Thyroid gland (tissue), 4 donors: Measurements from ENCODE around the gene B3GNT2.

Source experiments
- POLR2A ChIP-seq, 2 donors: fragments of 450-650 bp; IDR thresholded peaks; one replicate each; pipeline ENCODE4 v1.6.1; 2017; ENCODE audit warnings: antibody characterized with exemption in 2 of 2, mild to moderate bottlenecking in 2 of 2, moderate library complexity in 1 of 2
- TF ChIP-seq, protein P1 (sequence below), 6 experiments: fragments of 200-600 bp in 3 of 6; fragments of 450-650 bp in 3 of 6; sonication (generic) in 3 of 6; IDR thresholded peaks; one replicate each; pipeline ENCODE4 v1.5.1; 2016 to 2019; ENCODE audit warnings: antibody characterized with exemption in 6 of 6, mild to moderate bottlenecking in 2 of 6, inconsistent platforms in 1 of 6, moderate library complexity in 1 of 6

GRCh38 chr2:62222674-62223073 lies 26.8 kb downstream of the B3GNT2 start:
- TF ChIP-seq, protein P1, sequence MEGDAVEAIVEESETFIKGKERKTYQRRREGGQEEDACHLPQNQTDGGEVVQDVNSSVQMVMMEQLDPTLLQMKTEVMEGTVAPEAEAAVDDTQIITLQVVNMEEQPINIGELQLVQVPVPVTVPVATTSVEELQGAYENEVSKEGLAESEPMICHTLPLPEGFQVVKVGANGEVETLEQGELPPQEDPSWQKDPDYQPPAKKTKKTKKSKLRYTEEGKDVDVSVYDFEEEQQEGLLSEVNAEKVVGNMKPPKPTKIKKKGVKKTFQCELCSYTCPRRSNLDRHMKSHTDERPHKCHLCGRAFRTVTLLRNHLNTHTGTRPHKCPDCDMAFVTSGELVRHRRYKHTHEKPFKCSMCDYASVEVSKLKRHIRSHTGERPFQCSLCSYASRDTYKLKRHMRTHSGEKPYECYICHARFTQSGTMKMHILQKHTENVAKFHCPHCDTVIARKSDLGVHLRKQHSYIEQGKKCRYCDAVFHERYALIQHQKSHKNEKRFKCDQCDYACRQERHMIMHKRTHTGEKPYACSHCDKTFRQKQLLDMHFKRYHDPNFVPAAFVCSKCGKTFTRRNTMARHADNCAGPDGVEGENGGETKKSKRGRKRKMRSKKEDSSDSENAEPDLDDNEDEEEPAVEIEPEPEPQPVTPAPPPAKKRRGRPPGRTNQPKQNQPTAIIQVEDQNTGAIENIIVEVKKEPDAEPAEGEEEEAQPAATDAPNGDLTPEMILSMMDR (IDR thresholded peaks at IDR 0.05), result no peak
- TF ChIP-seq POLR2A (IDR thresholded peaks at IDR 0.05), result no peak
